Measurements from ENCODE around the gene TMEM120B.
"Not testable (repeated sequence)": the region's sequence is repeated elsewhere in the genome, so short reads cannot be mapped to it uniquely, and the experiment has no call there.

Gene TMEM120B

GRCh38 chr12:121712461-121713256 lies at the start of gene TMEM120B:
TSS of gene TMEM120B (plus strand) at chr12:121712752. CDS start at chr12:121712896, 144 bp downstream.
- peak; percentile 48 for DNase-seq (ENCODE audit: low spot score)

GRCh38 chr12:121663610-121663929 lies 49.0 kb upstream of the TMEM120B start:
- no peak for DNase-seq (ENCODE audit: low spot score)

GRCh38 chr12:121666829-121667228 lies 45.7 kb upstream of the TMEM120B start:
- DNase-seq (ENCODE audit: low spot score), result not testable (repeated sequence)

GRCh38 chr12:121668750-121669520 lies 43.6 kb upstream of the TMEM120B start:
- no peak for DNase-seq (ENCODE audit: low spot score)

- DNase-seq (ENCODE audit: low spot score), result no peak
Measured at GRCh38 chr12:121669521-121669900, 43.0 kb upstream of the TMEM120B start, which contains the start of gene MORN3. TSS of gene MORN3 (minus strand) at chr12:121669654. CDS start at chr12:121669483, 171 bp downstream.

- no peak for DNase-seq (ENCODE audit: low spot score)
Measured at GRCh38 chr12:121673013-121673511, 39.5 kb upstream of the TMEM120B start.

- DNase-seq (ENCODE audit: low spot score), result no peak
Measured at GRCh38 chr12:121676190-121676589, 36.4 kb upstream of the TMEM120B start.

- DNase-seq (ENCODE audit: low spot score), result no peak
Measured at GRCh38 chr12:121678305-121678704, 34.2 kb upstream of the TMEM120B start.

GRCh38 chr12:121678716-121679300 lies 33.7 kb upstream of the TMEM120B start:
- no peak for DNase-seq (ENCODE audit: low spot score)

GRCh38 chr12:121679661-121680197 lies 32.8 kb upstream of the TMEM120B start:
- DNase-seq (ENCODE audit: low spot score), result peak; percentile 75

GRCh38 chr12:121688966-121689365 lies 23.6 kb upstream of the TMEM120B start:
- no peak for DNase-seq (ENCODE audit: low spot score)

GRCh38 chr12:121689430-121689829 lies 23.1 kb upstream of the TMEM120B start:
- no peak for DNase-seq (ENCODE audit: low spot score)

- DNase-seq (ENCODE audit: low spot score), result not testable (repeated sequence)
Measured at GRCh38 chr12:121692744-121693143, 19.8 kb upstream of the TMEM120B start.

GRCh38 chr12:121693155-121693687 lies 19.3 kb upstream of the TMEM120B start:
- no peak for DNase-seq (ENCODE audit: low spot score)

GRCh38 chr12:121697093-121697698 lies 15.4 kb upstream of the TMEM120B start:
- peak; percentile 63 for DNase-seq (ENCODE audit: low spot score)

GRCh38 chr12:121697861-121698260 lies 14.7 kb upstream of the TMEM120B start:
- not testable (repeated sequence) for DNase-seq (ENCODE audit: low spot score)

GRCh38 chr12:121701667-121702277 lies 10.8 kb upstream of the TMEM120B start:
- DNase-seq (ENCODE audit: low spot score), result no peak

GRCh38 chr12:121702944-121703343 lies 9.6 kb upstream of the TMEM120B start:
- no peak for DNase-seq (ENCODE audit: low spot score)

- DNase-seq (ENCODE audit: low spot score), result no peak
Measured at GRCh38 chr12:121705514-121705913, 7.0 kb upstream of the TMEM120B start.

GRCh38 chr12:121708313-121709063 lies 4.1 kb upstream of the TMEM120B start:
- DNase-seq (ENCODE audit: low spot score), result no peak
